ENCODE measurements around the gene NDUFV1.

NDUFV1 gene

GRCh38 chr11:67632982-67633755 is 26.4 kb downstream of the NDUFV1 start:
- no peak for TF ChIP-seq EZH2phosphoT487 (IDR thresholded peaks at IDR 0.05; ENCODE audit: low read length)
- TF ChIP-seq EZH2 (optimal IDR thresholded peaks at IDR 0.05; ENCODE audit: low read depth, low read length): no peak
- TF ChIP-seq, protein P1, sequence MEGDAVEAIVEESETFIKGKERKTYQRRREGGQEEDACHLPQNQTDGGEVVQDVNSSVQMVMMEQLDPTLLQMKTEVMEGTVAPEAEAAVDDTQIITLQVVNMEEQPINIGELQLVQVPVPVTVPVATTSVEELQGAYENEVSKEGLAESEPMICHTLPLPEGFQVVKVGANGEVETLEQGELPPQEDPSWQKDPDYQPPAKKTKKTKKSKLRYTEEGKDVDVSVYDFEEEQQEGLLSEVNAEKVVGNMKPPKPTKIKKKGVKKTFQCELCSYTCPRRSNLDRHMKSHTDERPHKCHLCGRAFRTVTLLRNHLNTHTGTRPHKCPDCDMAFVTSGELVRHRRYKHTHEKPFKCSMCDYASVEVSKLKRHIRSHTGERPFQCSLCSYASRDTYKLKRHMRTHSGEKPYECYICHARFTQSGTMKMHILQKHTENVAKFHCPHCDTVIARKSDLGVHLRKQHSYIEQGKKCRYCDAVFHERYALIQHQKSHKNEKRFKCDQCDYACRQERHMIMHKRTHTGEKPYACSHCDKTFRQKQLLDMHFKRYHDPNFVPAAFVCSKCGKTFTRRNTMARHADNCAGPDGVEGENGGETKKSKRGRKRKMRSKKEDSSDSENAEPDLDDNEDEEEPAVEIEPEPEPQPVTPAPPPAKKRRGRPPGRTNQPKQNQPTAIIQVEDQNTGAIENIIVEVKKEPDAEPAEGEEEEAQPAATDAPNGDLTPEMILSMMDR (IDR thresholded peaks at IDR 0.05; ENCODE audit: low read length): no peak
- no peaks in the 10 kb centered on the region for H3K9me2 ChIP-seq (replicated peaks; ENCODE audit: insufficient read depth, low read length)
- H3K36me3 ChIP-seq (replicated peaks; ENCODE audit: insufficient read depth, low read length): no peaks in the 10 kb centered on the region
- peaks cover 10% of the 10 kb centered on the region for H3K79me2 ChIP-seq (ENCODE audit: low read length)
- no peak overlapping the region for H3K4me2 ChIP-seq (ENCODE audit: low read depth, low read length)
- H3K27me3 ChIP-seq (replicated peaks; ENCODE audit: insufficient read depth, low read length): no peaks in the 10 kb centered on the region
- DNase-seq: no peak
- H3F3A ChIP-seq (ENCODE audit: insufficient read depth, low read length): peaks cover 14% of the 10 kb centered on the region; the same call in 1 of the 2 replicates
- no peak overlapping the region for H3K9ac ChIP-seq (ENCODE audit: low read length)
- H3K4me1 ChIP-seq (ENCODE audit: low read length): peaks cover 24% of the 10 kb centered on the region
- H4K20me1 ChIP-seq (ENCODE audit: insufficient read depth, low read length): no peaks in the 10 kb centered on the region
- no peak overlapping the region for H3K27ac ChIP-seq (ENCODE audit: low read length)
- no peak overlapping the region for H3K4me3 ChIP-seq (ENCODE audit: low read length)
- H2AFZ ChIP-seq (ENCODE audit: low read length): no peak overlapping the region
- no peaks in the 10 kb centered on the region for H3K9me3 ChIP-seq (replicated peaks; ENCODE audit: insufficient read depth, low read length)

GRCh38 chr11:67633758-67634365 is 27.1 kb downstream of the NDUFV1 start:
- H3K27ac ChIP-seq (ENCODE audit: low read length): no peak overlapping the region
- no peak overlapping the region for H3K4me2 ChIP-seq (ENCODE audit: low read depth, low read length)
- peaks cover 17% of the 10 kb centered on the region for H3K4me1 ChIP-seq (ENCODE audit: low read length)
- no peak overlapping the region for H3K9ac ChIP-seq (ENCODE audit: low read length)
- TF ChIP-seq, protein P1 (IDR thresholded peaks at IDR 0.05; ENCODE audit: low read length): no peak
- TF ChIP-seq EZH2phosphoT487 (IDR thresholded peaks at IDR 0.05; ENCODE audit: low read length) (no peak), EZH2 (optimal IDR thresholded peaks at IDR 0.05; ENCODE audit: low read depth, low read length) (no peak)
- H3F3A ChIP-seq (ENCODE audit: insufficient read depth, low read length): peaks cover 14% of the 10 kb centered on the region; the same call in 1 of the 2 replicates
- no peak overlapping the region for H2AFZ ChIP-seq (ENCODE audit: low read length)
- no peak for DNase-seq
- no peaks in the 10 kb centered on the region for H3K9me2 ChIP-seq (replicated peaks; ENCODE audit: insufficient read depth, low read length)
- no peak overlapping the region for H3K4me3 ChIP-seq (ENCODE audit: low read length)
- H4K20me1 ChIP-seq (ENCODE audit: insufficient read depth, low read length): no peaks in the 10 kb centered on the region
- no peaks in the 10 kb centered on the region for H3K9me3 ChIP-seq (replicated peaks; ENCODE audit: insufficient read depth, low read length)
- no peaks in the 10 kb centered on the region for H3K36me3 ChIP-seq (replicated peaks; ENCODE audit: insufficient read depth, low read length)
- no peaks in the 10 kb centered on the region for H3K27me3 ChIP-seq (replicated peaks; ENCODE audit: insufficient read depth, low read length)
- peaks cover 3% of the 10 kb centered on the region for H3K79me2 ChIP-seq (ENCODE audit: low read length)

- Histone ChIP-seq H2AFZ (ENCODE audit: low read length) (no peak overlapping the region), H3K4me3 (ENCODE audit: low read length) (no peak overlapping the region), H3K9me3 (replicated peaks; ENCODE audit: insufficient read depth, low read length) (no peaks in the 10 kb centered on the region), H3K4me1 (ENCODE audit: low read length) (peaks cover 15% of the 10 kb centered on the region), H3K36me3 (replicated peaks; ENCODE audit: insufficient read depth, low read length) (no peaks in the 10 kb centered on the region), H3K9me2 (replicated peaks; ENCODE audit: insufficient read depth, low read length) (no peaks in the 10 kb centered on the region), H3F3A (ENCODE audit: insufficient read depth, low read length) (peaks cover 10% of the 10 kb centered on the region; the same call in 1 of the 2 replicates), H3K27ac (ENCODE audit: low read length) (no peak overlapping the region), H3K4me2 (ENCODE audit: low read depth, low read length) (no peak overlapping the region), H3K79me2 (ENCODE audit: low read length) (no peaks in the 10 kb centered on the region), H3K27me3 (replicated peaks; ENCODE audit: insufficient read depth, low read length) (no peaks in the 10 kb centered on the region), H4K20me1 (ENCODE audit: insufficient read depth, low read length) (no peaks in the 10 kb centered on the region), H3K9ac (ENCODE audit: low read length) (no peak overlapping the region)
- no peak for DNase-seq
- TF ChIP-seq, protein P1 (IDR thresholded peaks at IDR 0.05; ENCODE audit: low read length): no peak
- TF ChIP-seq EZH2phosphoT487 (IDR thresholded peaks at IDR 0.05; ENCODE audit: low read length) (no peak), EZH2 (optimal IDR thresholded peaks at IDR 0.05; ENCODE audit: low read depth, low read length) (no peak)
Measured at GRCh38 chr11:67634366-67635230, 27.9 kb downstream of the NDUFV1 start.

All from MM.1S (cell line).